K562 (cell line): Measurements from ENCODE around the gene TRIM60. TPM values are rescaled to one million over a fixed set of nuclear protein-coding genes. Genes with fewer than 3 reads are reported as not detected.

Experiments
- ATAC-seq: fragments of 200-7000 bp; cut with Tn5 transposase; 3 replicates; pipeline ENCODE4 v1.9.1; 2020; ENCODE audit warnings: moderate library complexity
- BruUV-seq: library from RNA; stranded (reverse); fragments of 400-500 nt; replicated peaks from 2 replicates; lab custom pipeline; 2021; lab: Mats Ljungman, UMichigan
- CTCF ChIA-PET: fragments of 300-600 bp; formaldehyde crosslinking; extraction: SDS; loops from one replicate; lab custom pipeline; 2021; ENCODE audit warnings: low intra/inter-chr PET ratio; lab: Yijun Ruan, JAX
- POLR2A ChIA-PET: fragments of 300-600, 350-650 bp; sonication (Branson Sonifier 250); formaldehyde crosslinking; extraction: SDS; loops from one replicate; lab custom pipeline; 2021; ENCODE audit warnings: antibody characterized with exemption, inconsistent platforms; lab: Yijun Ruan, JAX
- DNase-seq, 4 experiments: peaks; one replicate each; pipeline versions ENCODE4 v3.0.0 to v3.0.0-alpha.2; 2011 to 2018; ENCODE audit warnings: low spot score in 3 of 4, mixed read lengths in 3 of 4; ENCODE audit errors: extremely low read depth in 1 of 4
- FAIRE-seq: peaks from 2 replicates; lab custom pipeline; 2011; peaks lifted over from hg19 to GRCh38; lab: Jason Lieb, UNC
- H2AFZ ChIP-seq: 2 replicates; pipeline ENCODE4 v1.6.0; 2011; ENCODE audit warnings: low read depth, low read length, control low read depth, inconsistent platforms
- H3K27ac ChIP-seq: fragments of 200-600 bp; 3 replicates; pipeline ENCODE4 v1.8.0; 2011; ENCODE audit warnings: low read depth, mild to moderate bottlenecking, control low read depth, inconsistent platforms, low read length, moderate library complexity, mixed read lengths; ENCODE audit errors: extremely low read depth
- H3K27me3 ChIP-seq, 2 experiments: fragments of 300-600 bp in 1 of 2; 2 replicates in 1 of 2; 3 replicates in 1 of 2; pipeline versions ENCODE4 v1.6.0 to v1.8.0; 2011; ENCODE audit warnings: inconsistent platforms in 2 of 2, low read length in 2 of 2, mild to moderate bottlenecking in 1 of 2, mixed read lengths in 1 of 2, moderate library complexity in 1 of 2; ENCODE audit not compliant: control insufficient read depth in 2 of 2, insufficient read depth in 2 of 2
- H3K36me3 ChIP-seq: fragments of 300-600 bp; 3 replicates; pipeline ENCODE4 v1.8.0; 2011; ENCODE audit warnings: mild to moderate bottlenecking, low read length, inconsistent platforms; ENCODE audit not compliant: control insufficient read depth, insufficient read depth
- H3K4me1 ChIP-seq, 2 experiments: fragments of 200-600 bp in 1 of 2; replicated peaks in 1 of 2; 2 replicates in 1 of 2; 3 replicates in 1 of 2; pipeline versions ENCODE4 v1.5.1 to v1.8.0; 2011; ENCODE audit warnings: inconsistent platforms in 2 of 2, low read length in 2 of 2, mild to moderate bottlenecking in 1 of 2, mixed read lengths in 1 of 2, moderate library complexity in 1 of 2; ENCODE audit not compliant: control insufficient read depth in 2 of 2, insufficient read depth in 2 of 2
- H3K4me2 ChIP-seq: 2 replicates; pipeline ENCODE4 v1.6.1; 2011; ENCODE audit warnings: low read length, control low read depth, inconsistent platforms, mixed read lengths; ENCODE audit not compliant: insufficient read depth
- H3K4me3 ChIP-seq: fragments of 200-600 bp; sonication (generic), shearing (Covaris generic); 2 replicates; pipeline ENCODE4 v1.5.1; 2016; ENCODE audit warnings: control low read depth, inconsistent platforms
- H3K79me2 ChIP-seq: fragments of 200-600 bp; 3 replicates; pipeline ENCODE4 v1.8.0; 2011; ENCODE audit warnings: low read length, inconsistent platforms; ENCODE audit not compliant: control insufficient read depth, insufficient read depth
- H3K9ac ChIP-seq, 2 experiments: 2 replicates each; pipeline versions ENCODE4 v1.6.0 to v1.6.1; 2011; ENCODE audit warnings: low read depth in 2 of 2, low read length in 2 of 2, control low read depth in 1 of 2, inconsistent platforms in 1 of 2, mild to moderate bottlenecking in 1 of 2, mixed read lengths in 1 of 2; ENCODE audit not compliant: insufficient read depth in 1 of 2
- H3K9me1 ChIP-seq: one replicate; pipeline ENCODE4 v1.6.0; 2011; ENCODE audit warnings: inconsistent platforms, mild to moderate bottlenecking, low read length, moderate library complexity; ENCODE audit not compliant: control insufficient read depth, insufficient read depth
- H3K9me3 ChIP-seq: replicated peaks from 2 replicates; pipeline ENCODE4 v1.5.1; 2011; ENCODE audit warnings: low read depth, low read length, inconsistent platforms; ENCODE audit not compliant: control insufficient read depth, insufficient read depth
- H4K20me1 ChIP-seq: replicated peaks from 2 replicates; pipeline ENCODE4 v1.6.1; 2011; ENCODE audit warnings: low read length, inconsistent platforms, mixed read lengths; ENCODE audit not compliant: control insufficient read depth, insufficient read depth
- GTF2F1 ChIP-seq: IDR thresholded peaks from 2 replicates; pipeline ENCODE4 v1.6.1; 2011; ENCODE audit warnings: low read depth, low read length, improper control_type of control experiment
- HNRNPK ChIP-seq: fragments of 200-400 bp; formaldehyde crosslinking; IDR thresholded peaks from one replicate; pipeline ENCODE4 v1.6.1; 2018; ENCODE audit warnings: mild to moderate bottlenecking, low read depth, low read length; ENCODE audit not compliant: poor library complexity, severe bottlenecking
- HNRNPL ChIP-seq: fragments of 200-400 bp; formaldehyde crosslinking; IDR thresholded peaks from 2 replicates; pipeline ENCODE4 v1.6.1; 2017; ENCODE audit warnings: low read depth, mild to moderate bottlenecking, low read length
- MAFF ChIP-seq: IDR thresholded peaks from 2 replicates; pipeline ENCODE4 v1.6.1; 2012; ENCODE audit warnings: low read length, improper control_type of control experiment
- SIN3B ChIP-seq: fragments of 450-650 bp; IDR thresholded peaks from 2 replicates; pipeline ENCODE4 v1.6.1; 2017; ENCODE audit warnings: low read depth, mild to moderate bottlenecking, moderate library complexity
- SMAD3 ChIP-seq: fragments of 450-650 bp; formaldehyde crosslinking; conservative IDR thresholded peaks from 2 replicates; pipeline ENCODE4 v1.4.0; 2020; ENCODE audit warnings: mild to moderate bottlenecking
- TAF1 ChIP-seq: IDR thresholded peaks from 2 replicates; pipeline ENCODE4 v1.6.1; 2011; ENCODE audit warnings: mild to moderate bottlenecking, low read length, moderate library complexity; ENCODE audit not compliant: insufficient read depth, control insufficient read depth, severe bottlenecking; ENCODE audit errors: extremely low read depth
- YBX1 ChIP-seq: fragments of 450-650 bp; IDR thresholded peaks from 2 replicates; pipeline ENCODE4 v1.7.1; 2016; ENCODE audit warnings: mild to moderate bottlenecking
- ZSCAN29 ChIP-seq: fragments of 450-650 bp; IDR thresholded peaks from 2 replicates; pipeline ENCODE4 v1.6.1; 2017
- WGBS: fragments of 100-300 bp; shearing (Covaris generic); methylation state at CpG from one replicate; pipeline ENCODE4 v1.1.6; 2016; ENCODE audit warnings: low coverage, mixed read lengths; ENCODE audit not compliant: insufficient coverage; ENCODE audit errors: missing lambda C conversion rate; 5-methylcytosine and 5-hydroxymethylcytosine counted together
- in situ Hi-C: fragments of 300-500 bp; cut with MboI; formaldehyde crosslinking; loops from 4 replicates; pipeline ENCODE4 v1.15.0; 2018; ENCODE audit warnings: inconsistent platforms, mixed read lengths
- intact Hi-C: fragments of 100-400 bp; cut with micrococcal nuclease; formaldehyde crosslinking; loops from 2 replicates; pipeline ENCODE4 v1.14.2; 2022
- polyA plus RNA-seq, 8 experiments: library from polyadenylated mRNA; depleted of rRNA in 4 of 8; stranded (reverse) in 5 of 8; unstranded in 3 of 8; fragments of >200 nt; fragmentation: Nextera tagmentation in 2 of 8; fragmentation: Illumina TruSeq in 1 of 8; extraction: Ambion mirVana in 2 of 8; extraction: Trizol in 1 of 8; gene quantifications; 2 replicates each; pipeline versions ENCODE4 v1.2.1 to v1.2.3, GENCODE V29; 2011 to 2014; ENCODE audit warnings: inconsistent platforms in 1 of 8, missing spikeins in 1 of 8
- total RNA-seq, 7 experiments: library from RNA; depleted of rRNA in 6 of 7; stranded (reverse); fragments of >200 nt in 6 of 7; fragmentation: Illumina TruSeq in 2 of 7; extraction: Trizol in 2 of 7; gene quantifications; 2 replicates each; pipeline versions ENCODE4 v1.2.1 to v1.2.3, GENCODE V29; 2011 to 2021; ENCODE audit warnings: low replicate concordance in 1 of 7
- TF ChIP-seq, protein P1 (sequence below): sonication (generic); formaldehyde crosslinking; IDR thresholded peaks from 2 replicates; pipeline ENCODE4 v1.8.0; 2022; ENCODE audit warnings: mild to moderate bottlenecking, low read depth, missing genetic modification reagents
- TF ChIP-seq, protein P2 (sequence below): sonication (generic); formaldehyde crosslinking; IDR thresholded peaks from 2 replicates; pipeline ENCODE4 v1.4.0; 2020; ENCODE audit warnings: mild to moderate bottlenecking, missing genetic modification reagents
- TF ChIP-seq, protein P3 (sequence below): fragments of 450-650 bp; IDR thresholded peaks from 2 replicates; pipeline ENCODE4 v1.6.1; 2017; ENCODE audit warnings: antibody characterized with exemption
- TF ChIP-seq, protein P4 (sequence below): fragments of 450-650 bp; formaldehyde crosslinking; conservative IDR thresholded peaks from 2 replicates; pipeline ENCODE4 v1.4.0; 2022; ENCODE audit warnings: mild to moderate bottlenecking, missing genetic modification characterization
- TF ChIP-seq, protein P5 (sequence below): fragments of 200-800 bp; sonication (Bioruptor generic); IDR thresholded peaks from 2 replicates; pipeline ENCODE4 v1.6.1; 2017; ENCODE audit warnings: missing genetic modification characterization, missing compliant biosample characterization

Gene TRIM60
- total and polyA plus RNA-seq, 9 of the 15 experiments (the other 6 are each of a cell fraction or from before 2014, with no cell fraction given), result not detected

DNA sequence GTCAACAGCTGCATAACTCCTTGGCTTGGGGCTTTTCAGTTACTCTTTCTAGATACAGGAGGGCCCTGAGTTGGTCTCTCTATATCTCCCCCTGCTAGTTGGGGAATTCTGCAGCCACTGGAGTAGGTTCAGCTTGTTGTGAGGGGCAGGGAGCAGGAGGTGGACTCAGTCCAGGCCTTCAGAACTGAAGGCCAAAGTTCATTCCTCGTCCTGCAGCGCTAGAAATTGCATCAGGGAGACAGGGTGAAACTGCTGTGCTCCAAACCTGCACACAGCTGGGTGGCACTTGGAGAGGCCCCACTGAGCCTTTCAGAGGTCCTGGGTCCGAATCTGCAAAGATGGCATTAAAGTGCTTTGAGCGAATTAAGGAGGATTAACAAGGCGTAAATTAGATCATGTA is 24.9 kb upstream of the TRIM60 start:
- Histone ChIP-seq H4K20me1 (no peaks in the 10 kb centered on the region), H3K27me3 (peaks cover 11 to 47% of the 10 kb centered on the region in 2 experiments), H3K9ac (no peak overlapping the region), H2AFZ (no peak overlapping the region), H3K4me1 (no peaks in the 10 kb centered on the region), H3K27ac (no peak overlapping the region), H3K9me3 (no peaks in the 10 kb centered on the region), H3K4me3 (no peak overlapping the region), H3K36me3 (no peaks in the 10 kb centered on the region), H3K79me2 (no peaks in the 10 kb centered on the region), H3K9me1 (no peaks in the 10 kb centered on the region), H3K4me2 (no peak overlapping the region)
- DNase-seq (no peak), FAIRE-seq (no peak), ATAC-seq (no peak)
- CTCF ChIA-PET, result no interaction called here
- TF ChIP-seq HNRNPK (no peak), TAF1 (no peak), HNRNPL (no peak), SIN3B (no peak), MAFF (no peak), SMAD3 (CRISPR knock-in tag) (no peak), ZSCAN29 (no peak), GTF2F1 (no peak), YBX1 (no peak)
- TF ChIP-seq, protein P1, sequence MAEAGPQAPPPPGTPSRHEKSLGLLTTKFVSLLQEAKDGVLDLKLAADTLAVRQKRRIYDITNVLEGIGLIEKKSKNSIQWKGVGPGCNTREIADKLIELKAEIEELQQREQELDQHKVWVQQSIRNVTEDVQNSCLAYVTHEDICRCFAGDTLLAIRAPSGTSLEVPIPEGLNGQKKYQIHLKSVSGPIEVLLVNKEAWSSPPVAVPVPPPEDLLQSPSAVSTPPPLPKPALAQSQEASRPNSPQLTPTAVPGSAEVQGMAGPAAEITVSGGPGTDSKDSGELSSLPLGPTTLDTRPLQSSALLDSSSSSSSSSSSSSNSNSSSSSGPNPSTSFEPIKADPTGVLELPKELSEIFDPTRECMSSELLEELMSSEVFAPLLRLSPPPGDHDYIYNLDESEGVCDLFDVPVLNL, result no peak
- TF ChIP-seq, protein P2, sequence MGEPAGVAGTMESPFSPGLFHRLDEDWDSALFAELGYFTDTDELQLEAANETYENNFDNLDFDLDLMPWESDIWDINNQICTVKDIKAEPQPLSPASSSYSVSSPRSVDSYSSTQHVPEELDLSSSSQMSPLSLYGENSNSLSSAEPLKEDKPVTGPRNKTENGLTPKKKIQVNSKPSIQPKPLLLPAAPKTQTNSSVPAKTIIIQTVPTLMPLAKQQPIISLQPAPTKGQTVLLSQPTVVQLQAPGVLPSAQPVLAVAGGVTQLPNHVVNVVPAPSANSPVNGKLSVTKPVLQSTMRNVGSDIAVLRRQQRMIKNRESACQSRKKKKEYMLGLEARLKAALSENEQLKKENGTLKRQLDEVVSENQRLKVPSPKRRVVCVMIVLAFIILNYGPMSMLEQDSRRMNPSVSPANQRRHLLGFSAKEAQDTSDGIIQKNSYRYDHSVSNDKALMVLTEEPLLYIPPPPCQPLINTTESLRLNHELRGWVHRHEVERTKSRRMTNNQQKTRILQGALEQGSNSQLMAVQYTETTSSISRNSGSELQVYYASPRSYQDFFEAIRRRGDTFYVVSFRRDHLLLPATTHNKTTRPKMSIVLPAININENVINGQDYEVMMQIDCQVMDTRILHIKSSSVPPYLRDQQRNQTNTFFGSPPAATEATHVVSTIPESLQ, result no peak
- TF ChIP-seq, protein P3, sequence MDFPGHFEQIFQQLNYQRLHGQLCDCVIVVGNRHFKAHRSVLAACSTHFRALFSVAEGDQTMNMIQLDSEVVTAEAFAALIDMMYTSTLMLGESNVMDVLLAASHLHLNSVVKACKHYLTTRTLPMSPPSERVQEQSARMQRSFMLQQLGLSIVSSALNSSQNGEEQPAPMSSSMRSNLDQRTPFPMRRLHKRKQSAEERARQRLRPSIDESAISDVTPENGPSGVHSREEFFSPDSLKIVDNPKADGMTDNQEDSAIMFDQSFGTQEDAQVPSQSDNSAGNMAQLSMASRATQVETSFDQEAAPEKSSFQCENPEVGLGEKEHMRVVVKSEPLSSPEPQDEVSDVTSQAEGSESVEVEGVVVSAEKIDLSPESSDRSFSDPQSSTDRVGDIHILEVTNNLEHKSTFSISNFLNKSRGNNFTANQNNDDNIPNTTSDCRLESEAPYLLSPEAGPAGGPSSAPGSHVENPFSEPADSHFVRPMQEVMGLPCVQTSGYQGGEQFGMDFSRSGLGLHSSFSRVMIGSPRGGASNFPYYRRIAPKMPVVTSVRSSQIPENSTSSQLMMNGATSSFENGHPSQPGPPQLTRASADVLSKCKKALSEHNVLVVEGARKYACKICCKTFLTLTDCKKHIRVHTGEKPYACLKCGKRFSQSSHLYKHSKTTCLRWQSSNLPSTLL, result no peak
- TF ChIP-seq, protein P4, sequence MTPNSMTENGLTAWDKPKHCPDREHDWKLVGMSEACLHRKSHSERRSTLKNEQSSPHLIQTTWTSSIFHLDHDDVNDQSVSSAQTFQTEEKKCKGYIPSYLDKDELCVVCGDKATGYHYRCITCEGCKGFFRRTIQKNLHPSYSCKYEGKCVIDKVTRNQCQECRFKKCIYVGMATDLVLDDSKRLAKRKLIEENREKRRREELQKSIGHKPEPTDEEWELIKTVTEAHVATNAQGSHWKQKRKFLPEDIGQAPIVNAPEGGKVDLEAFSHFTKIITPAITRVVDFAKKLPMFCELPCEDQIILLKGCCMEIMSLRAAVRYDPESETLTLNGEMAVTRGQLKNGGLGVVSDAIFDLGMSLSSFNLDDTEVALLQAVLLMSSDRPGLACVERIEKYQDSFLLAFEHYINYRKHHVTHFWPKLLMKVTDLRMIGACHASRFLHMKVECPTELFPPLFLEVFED (CRISPR knock-in tag), result no peak
- TF ChIP-seq, protein P5, sequence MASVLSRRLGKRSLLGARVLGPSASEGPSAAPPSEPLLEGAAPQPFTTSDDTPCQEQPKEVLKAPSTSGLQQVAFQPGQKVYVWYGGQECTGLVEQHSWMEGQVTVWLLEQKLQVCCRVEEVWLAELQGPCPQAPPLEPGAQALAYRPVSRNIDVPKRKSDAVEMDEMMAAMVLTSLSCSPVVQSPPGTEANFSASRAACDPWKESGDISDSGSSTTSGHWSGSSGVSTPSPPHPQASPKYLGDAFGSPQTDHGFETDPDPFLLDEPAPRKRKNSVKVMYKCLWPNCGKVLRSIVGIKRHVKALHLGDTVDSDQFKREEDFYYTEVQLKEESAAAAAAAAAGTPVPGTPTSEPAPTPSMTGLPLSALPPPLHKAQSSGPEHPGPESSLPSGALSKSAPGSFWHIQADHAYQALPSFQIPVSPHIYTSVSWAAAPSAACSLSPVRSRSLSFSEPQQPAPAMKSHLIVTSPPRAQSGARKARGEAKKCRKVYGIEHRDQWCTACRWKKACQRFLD (CRISPR knock-in tag), result no peak
- BruUV-seq, result no TSS peak
- in situ Hi-C loops (no loop called here), intact Hi-C loops (no loop called here)
- 3% methylated on average over 4 of the region's 5 CpGs for WGBS
- POLR2A ChIA-PET, result no interaction called here
